Ovary (tissue), 3 donors: Measurements from ENCODE around the gene ZNF768.

Experiments
- CTCF ChIP-seq, 3 donors: fragments of 450-650 bp in 2 of 3; fragments of 200-600 bp in 1 of 3; IDR thresholded peaks; one replicate each; pipeline versions ENCODE4 v1.5.1 to v1.8.0; 2016 to 2022; ENCODE audit warnings: antibody characterized with exemption in 3 of 3, mild to moderate bottlenecking in 1 of 3
- POLR2A ChIP-seq: fragments of 450-650 bp; IDR thresholded peaks from one replicate; pipeline ENCODE4 v1.6.1; 2017; ENCODE audit warnings: antibody characterized with exemption, mild to moderate bottlenecking, moderate library complexity
- donor health status: DM: no; HTN: no; CAD: no.

GRCh38 chr16:30557957-30558788, 31.8 kb upstream of the ZNF768 start, which contains the start of gene ZNF764:
- TF ChIP-seq CTCF (IDR thresholded peaks at IDR 0.05), result no peak
- TF ChIP-seq POLR2A, result peak; percentile 32
